Lower lobe of right lung (tissue), 2 donors: ENCODE measurements around the gene TLK2. TPM values are rescaled to one million over a fixed set of nuclear protein-coding genes. Genes with fewer than 3 reads are reported as not detected.
"Not testable (repeated sequence)": the region's sequence is repeated elsewhere in the genome, so short reads cannot be mapped to it uniquely, and the experiment has no call there.

ENCODE experiments used
- ATAC-seq, 2 donors: fragments of 200-7000 bp; cut with Tn5 transposase; one replicate each; pipeline ENCODE4 v1.9.1; 2020 to 2022; ENCODE audit warnings: mild to moderate bottlenecking in 2 of 2, moderate library complexity in 2 of 2
- DNase-seq: peaks from one replicate; pipeline ENCODE4 v3.0.0-alpha.2; 2020
- H3K27ac ChIP-seq: fragments of 200-600 bp; one replicate; pipeline ENCODE4 v1.8.0; 2022
- H3K27me3 ChIP-seq: fragments of 200-600 bp; one replicate; pipeline ENCODE4 v1.8.0; 2022; ENCODE audit warnings: low read depth
- H3K36me3 ChIP-seq: fragments of 200-600 bp; one replicate; pipeline ENCODE4 v1.8.0; 2022; ENCODE audit warnings: mild to moderate bottlenecking
- H3K4me1 ChIP-seq: fragments of 200-600 bp; one replicate; pipeline ENCODE4 v1.8.0; 2022
- H3K4me3 ChIP-seq: fragments of 200-600 bp; one replicate; pipeline ENCODE4 v1.8.0; 2022; ENCODE audit warnings: mild to moderate bottlenecking
- H3K9me3 ChIP-seq: fragments of 200-600 bp; one replicate; pipeline ENCODE4 v1.8.0; 2022
- intact Hi-C: fragments of 100-400 bp; cut with DNase I; formaldehyde crosslinking; loops from one replicate; pipeline ENCODE4 v1.11.0; 2022
- total RNA-seq: library from RNA; stranded (reverse); fragmentation: NEBNext Ultra II Directional; extraction: Animal tissue kit (Norgen Biotek cat#: 25700); gene quantifications from one replicate; pipeline ENCODE4 v1.2.1, GENCODE V29; 2021
- TF ChIP-seq, protein P1 (sequence below): fragments of 200-600 bp; IDR thresholded peaks from one replicate; pipeline ENCODE4 v1.8.0; 2022; ENCODE audit warnings: antibody characterized with exemption, mild to moderate bottlenecking
- donor health status: DM: no; HTN: yes; CAD: no; lungs with severe emphysema.

The TLK2 gene
- total RNA-seq, 1 donor from 2014 or later: 41.5 TPM

DNA sequence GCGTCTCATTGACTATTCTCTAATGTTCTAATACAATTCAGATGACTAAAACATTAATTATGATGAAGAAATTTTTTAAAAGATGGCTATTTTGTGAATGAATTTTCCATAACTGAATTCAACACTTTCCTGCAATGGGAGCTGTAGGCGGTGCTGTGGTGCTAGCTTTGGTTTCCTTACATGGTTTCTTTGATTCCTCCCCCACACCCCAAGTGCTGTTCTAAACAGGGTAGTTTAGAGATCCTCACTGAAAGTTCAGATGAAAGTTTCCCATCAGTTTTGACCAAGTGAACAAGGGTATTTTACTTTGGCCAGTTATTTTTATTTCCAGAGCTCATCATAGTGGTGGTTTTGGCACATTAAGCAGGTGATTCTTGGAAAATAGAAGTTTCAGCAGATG lies 122.8 kb downstream of the TLK2 start:
- intact Hi-C loops: no loop called here
- TF ChIP-seq, protein P1, sequence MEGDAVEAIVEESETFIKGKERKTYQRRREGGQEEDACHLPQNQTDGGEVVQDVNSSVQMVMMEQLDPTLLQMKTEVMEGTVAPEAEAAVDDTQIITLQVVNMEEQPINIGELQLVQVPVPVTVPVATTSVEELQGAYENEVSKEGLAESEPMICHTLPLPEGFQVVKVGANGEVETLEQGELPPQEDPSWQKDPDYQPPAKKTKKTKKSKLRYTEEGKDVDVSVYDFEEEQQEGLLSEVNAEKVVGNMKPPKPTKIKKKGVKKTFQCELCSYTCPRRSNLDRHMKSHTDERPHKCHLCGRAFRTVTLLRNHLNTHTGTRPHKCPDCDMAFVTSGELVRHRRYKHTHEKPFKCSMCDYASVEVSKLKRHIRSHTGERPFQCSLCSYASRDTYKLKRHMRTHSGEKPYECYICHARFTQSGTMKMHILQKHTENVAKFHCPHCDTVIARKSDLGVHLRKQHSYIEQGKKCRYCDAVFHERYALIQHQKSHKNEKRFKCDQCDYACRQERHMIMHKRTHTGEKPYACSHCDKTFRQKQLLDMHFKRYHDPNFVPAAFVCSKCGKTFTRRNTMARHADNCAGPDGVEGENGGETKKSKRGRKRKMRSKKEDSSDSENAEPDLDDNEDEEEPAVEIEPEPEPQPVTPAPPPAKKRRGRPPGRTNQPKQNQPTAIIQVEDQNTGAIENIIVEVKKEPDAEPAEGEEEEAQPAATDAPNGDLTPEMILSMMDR: no peak
- Histone ChIP-seq H3K27me3 (no peaks in the 10 kb centered on the region), H3K27ac (peak overlapping the region; percentile 67), H3K36me3 (peaks cover 84% of the 10 kb centered on the region), H3K9me3 (no peaks in the 10 kb centered on the region), H3K4me1 (peaks cover 8% of the 10 kb centered on the region), H3K4me3 (peak overlapping the region; percentile 2)
- ATAC-seq (peak; percentile 61 to 72), DNase-seq (no peak)

DNA sequence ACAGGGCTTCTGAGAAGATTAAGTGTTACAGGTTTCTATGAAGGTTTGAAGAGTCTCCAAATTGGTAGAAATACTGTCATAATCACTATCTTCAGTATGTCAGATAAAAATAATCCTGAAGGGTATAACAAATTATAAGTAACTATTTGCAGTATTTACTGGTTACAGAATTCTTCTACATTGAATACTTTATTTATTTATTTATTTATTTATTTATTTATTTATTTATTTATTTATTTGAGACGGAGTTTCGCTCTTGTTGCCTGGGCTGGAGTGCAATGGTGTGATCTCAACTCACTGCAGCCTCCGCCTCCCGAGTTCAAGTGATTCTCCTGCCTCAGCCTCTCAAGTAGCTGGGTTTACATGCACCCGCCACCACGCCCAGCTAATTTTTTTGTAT lies 125.2 kb downstream of the TLK2 start:
- DNase-seq, H3K9me3 ChIP-seq, H3K27me3 ChIP-seq, H3K4me1 ChIP-seq, H3K4me3 ChIP-seq, intact Hi-C loops, ATAC-seq, H3K27ac ChIP-seq: not testable (repeated sequence)
- H3K36me3 ChIP-seq: peaks cover 95% of the 10 kb centered on the region

DNA sequence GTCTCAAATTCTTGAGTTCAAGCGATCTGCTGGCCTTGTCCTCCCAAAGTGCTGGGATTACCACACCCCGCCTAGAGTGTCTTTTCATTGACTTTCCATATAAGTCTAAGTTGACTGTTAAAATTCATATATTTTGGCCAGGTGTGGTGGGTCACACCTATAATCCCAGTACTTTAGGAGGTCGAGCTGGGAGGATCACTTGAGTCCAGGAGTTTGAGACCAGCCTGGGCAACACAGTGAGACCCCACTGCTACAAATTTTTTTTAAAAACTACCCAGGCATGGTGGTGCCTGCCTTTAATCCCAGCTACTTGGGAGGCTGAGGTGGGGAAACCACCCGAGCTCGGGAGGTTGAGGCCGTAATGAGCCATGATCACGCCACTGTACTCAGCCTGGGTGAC lies 127.0 kb downstream of the TLK2 start:
- H3K9me3 ChIP-seq: no peaks in the 10 kb centered on the region
- H3K4me1 ChIP-seq: no peaks in the 10 kb centered on the region
- TF ChIP-seq, protein P1: no peak
- ATAC-seq (no peak), DNase-seq (no peak)
- H3K36me3 ChIP-seq: peaks cover 96% of the 10 kb centered on the region
- no peak overlapping the region for H3K4me3 ChIP-seq
- no peaks in the 10 kb centered on the region for H3K27me3 ChIP-seq
- intact Hi-C loops: no loop called here
- H3K27ac ChIP-seq: no peak overlapping the region

DNA sequence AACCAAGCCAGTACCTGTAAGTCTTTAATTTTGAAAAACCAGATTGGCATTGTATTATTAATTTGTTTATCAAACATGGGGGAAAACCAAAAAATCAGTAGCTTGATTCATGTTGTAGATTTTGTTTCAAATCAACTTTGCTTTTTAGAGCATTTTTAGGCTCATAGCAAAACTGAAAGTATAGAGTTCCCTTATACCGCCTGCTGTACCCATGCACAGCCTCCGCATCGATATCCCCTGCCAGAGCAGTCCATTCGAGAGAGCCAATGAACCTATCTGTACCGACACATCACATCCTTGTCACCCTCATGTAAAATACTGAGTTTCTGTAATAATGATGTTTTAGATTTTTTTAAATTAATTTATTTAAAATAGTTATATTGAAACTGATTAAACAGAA lies 132.7 kb downstream of the TLK2 start:
- Histone ChIP-seq H3K27ac (no peak overlapping the region), H3K9me3 (no peaks in the 10 kb centered on the region), H3K4me3 (no peak overlapping the region), H3K27me3 (no peaks in the 10 kb centered on the region), H3K36me3 (peaks cover 93% of the 10 kb centered on the region), H3K4me1 (no peaks in the 10 kb centered on the region)
- no peak for DNase-seq
- TF ChIP-seq, protein P1: no peak
- peak in 1 of 2 donors; percentile 49 for ATAC-seq
- intact Hi-C loops: no loop called here

DNA sequence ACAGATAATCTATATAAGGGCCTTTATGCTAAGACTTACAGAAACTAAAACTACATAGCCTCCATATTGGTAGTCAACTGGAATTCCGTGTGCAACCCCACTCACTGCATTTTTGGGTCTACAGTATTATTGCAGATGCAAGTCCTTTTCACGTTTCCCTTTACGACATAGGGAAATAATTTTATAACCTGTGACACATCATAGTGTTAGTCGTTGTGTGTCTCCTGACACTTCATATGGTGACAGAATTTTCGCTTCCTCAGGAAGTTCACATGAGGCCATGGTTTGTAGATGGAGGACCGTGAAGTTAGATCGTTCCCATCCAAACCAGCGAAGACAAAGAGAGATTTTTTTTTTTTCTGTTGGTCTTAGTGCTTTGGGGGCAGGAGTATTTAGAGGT lies 133.1 kb downstream of the TLK2 start:
- no peaks in the 10 kb centered on the region for H3K9me3 ChIP-seq
- H3K36me3 ChIP-seq: peaks cover 89% of the 10 kb centered on the region
- TF ChIP-seq, protein P1: no peak
- intact Hi-C loops: no loop called here
- no peak for DNase-seq
- ATAC-seq: peak; percentile 41 to 61
- H3K4me3 ChIP-seq: no peak overlapping the region
- H3K4me1 ChIP-seq: no peaks in the 10 kb centered on the region
- H3K27ac ChIP-seq: peak overlapping the region; percentile 5
- no peaks in the 10 kb centered on the region for H3K27me3 ChIP-seq

DNA sequence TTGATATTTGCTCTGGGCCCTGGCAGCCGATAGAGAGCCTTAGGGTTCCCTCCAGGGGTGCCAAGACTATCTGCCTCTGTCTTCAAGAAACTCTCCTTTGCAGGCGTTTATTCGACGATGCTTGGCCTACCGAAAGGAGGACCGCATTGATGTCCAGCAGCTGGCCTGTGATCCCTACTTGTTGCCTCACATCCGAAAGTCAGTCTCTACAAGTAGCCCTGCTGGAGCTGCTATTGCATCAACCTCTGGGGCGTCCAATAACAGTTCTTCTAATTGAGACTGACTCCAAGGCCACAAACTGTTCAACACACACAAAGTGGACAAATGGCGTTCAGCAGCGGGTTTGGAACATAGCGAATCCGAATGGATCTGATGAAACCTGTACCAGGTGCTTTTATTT lies 133.7 kb downstream of the TLK2 start:
- Histone ChIP-seq H3K27ac (peak overlapping the region; percentile 5), H3K36me3 (peaks cover 83% of the 10 kb centered on the region)
- H3K4me3 ChIP-seq, H3K9me3 ChIP-seq, DNase-seq, intact Hi-C loops, H3K27me3 ChIP-seq, H3K4me1 ChIP-seq: not testable (repeated sequence)
- ATAC-seq: peak in 1 of 2 donors; percentile 15

DNA sequence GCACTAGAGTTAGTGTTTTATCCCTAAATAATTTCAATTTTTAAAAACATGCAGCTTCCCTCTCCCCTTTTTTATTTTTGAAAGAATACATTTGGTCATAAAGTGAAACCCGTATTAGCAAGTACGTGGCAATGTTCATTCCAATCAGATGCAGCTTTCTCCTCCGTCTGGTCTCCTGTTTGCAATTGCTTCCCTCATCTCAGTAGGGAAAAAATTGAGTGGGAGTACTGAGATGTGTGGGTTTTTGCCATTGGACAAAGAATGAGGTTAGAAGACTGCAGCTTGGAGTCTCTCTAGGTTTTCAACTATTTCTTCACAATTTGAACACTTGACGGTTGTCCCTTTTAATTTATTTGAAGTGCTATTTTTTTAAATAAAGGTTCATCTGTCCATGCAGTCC lies 134.5 kb downstream of the TLK2 start:
- H3K27ac ChIP-seq, H3K4me3 ChIP-seq, H3K27me3 ChIP-seq, ATAC-seq, H3K9me3 ChIP-seq, intact Hi-C loops, H3K4me1 ChIP-seq, DNase-seq: not testable (repeated sequence)
- peaks cover 75% of the 10 kb centered on the region for H3K36me3 ChIP-seq
